ENCODE results near the gene MACROD2. TPM values are rescaled to one million over a fixed set of nuclear protein-coding genes. Genes with fewer than 3 reads are reported as not detected.

Gene MACROD2
- total RNA-seq, 1 experiment from 2014 or later: 1.6 TPM

DNA sequence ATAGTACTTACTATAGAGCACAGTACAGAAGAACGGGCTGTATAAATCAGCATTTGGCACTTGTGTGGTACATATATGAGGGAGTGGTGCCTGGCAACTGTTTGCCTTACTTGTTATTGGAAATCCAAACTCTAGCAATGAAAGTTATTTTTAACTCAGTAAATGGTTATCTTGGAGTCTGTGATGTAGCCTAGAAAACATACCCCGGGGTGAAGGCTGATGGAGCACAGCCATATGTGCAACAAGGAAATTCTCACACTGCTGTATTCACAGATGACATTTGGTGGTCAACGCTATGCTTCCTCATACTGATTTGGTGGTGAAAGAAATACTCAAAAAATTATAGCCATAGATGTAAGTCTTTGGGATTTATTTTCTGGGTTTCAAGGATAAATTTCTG is 1149.6 kb downstream of the MACROD2 start:
- no peak overlapping the region for H3K14ac ChIP-seq (ENCODE audit: insufficient read depth, low read length)
- no peaks in the 10 kb centered on the region for H3K23me2 ChIP-seq (ENCODE audit: insufficient read length, low read depth, low read length, poor library complexity, severe bottlenecking)
- no peak overlapping the region for H3T11ph ChIP-seq (ENCODE audit: low read length)
- no peaks in the 10 kb centered on the region for H3K79me2 ChIP-seq (ENCODE audit: insufficient read depth, low read length)
- H3K4me2 ChIP-seq (ENCODE audit: insufficient read depth, insufficient read length, low read length): no peak overlapping the region
- H3K9me3 ChIP-seq (ENCODE audit: control insufficient read depth, low read depth, low read length): no peaks in the 10 kb centered on the region
- Mint-ChIP-seq H3K36me3 (ENCODE audit: insufficient read depth in 1 of 3, low read depth in 3 of 3) (no peaks in the 10 kb centered on the region), H3K9me3 (no peaks in the 10 kb centered on the region; a peak in 1 of 5 replicates), H3K27ac (no peak overlapping the region), H3K4me1 (peaks cover 10 to 13% of the 10 kb centered on the region in 2 experiments; a peak in 2 of 4 replicates), H3K27me3 (ENCODE audit: low read depth) (no peaks in the 10 kb centered on the region), H3K4me3 (no peak overlapping the region)
- H4K91ac ChIP-seq (ENCODE audit: insufficient read length, low read depth, low read length): no peak overlapping the region
- H3K18ac ChIP-seq (ENCODE audit: insufficient read length, low read depth, low read length): no peak overlapping the region
- no peak overlapping the region for H4K5ac ChIP-seq (ENCODE audit: insufficient read length, low read depth, low read length)
- no peak overlapping the region for H2BK120ac ChIP-seq (ENCODE audit: low read depth, low read length, poor library complexity, severe bottlenecking)
- H3K4me1 ChIP-seq (ENCODE audit: insufficient read depth, low read length): no peaks in the 10 kb centered on the region
- no peaks in the 10 kb centered on the region for H3K79me1 ChIP-seq (ENCODE audit: insufficient read depth, low read depth, low read length, poor library complexity, severe bottlenecking)
- WGBS (ENCODE audit: extremely low coverage, insufficient read length, low lambda C conversion rate): no CpG with 5 or more reads among the region's 3 CpGs
- no peak overlapping the region for H3K56ac ChIP-seq (ENCODE audit: insufficient read length, low read depth, low read length)
- no peaks in the 10 kb centered on the region for H4K20me1 ChIP-seq (ENCODE audit: control insufficient read depth, insufficient read depth, insufficient read length)
- no peak overlapping the region for H3K9ac ChIP-seq (ENCODE audit: extremely low read depth, insufficient read length, low read length)
- H3K4ac ChIP-seq (ENCODE audit: low read depth, low read length): no peak overlapping the region
- no peak overlapping the region for H2AK5ac ChIP-seq (ENCODE audit: insufficient read length, low read length)
- no peak for DNase-seq
- H3K27ac ChIP-seq (ENCODE audit: insufficient read length, low read depth, low read length): no peak overlapping the region
- H4K8ac ChIP-seq (replicated peaks; ENCODE audit: insufficient read length, low read depth, low read length): no peak overlapping the region
- H2AFZ ChIP-seq (ENCODE audit: low read length): no peak overlapping the region
- H2BK15ac ChIP-seq (ENCODE audit: low read depth, low read length): no peak overlapping the region
- no peaks in the 10 kb centered on the region for H3K27me3 ChIP-seq (ENCODE audit: insufficient read depth, low read length)
- H2BK20ac ChIP-seq (ENCODE audit: low read depth, low read length, poor library complexity, severe bottlenecking): no peak overlapping the region
- no peak overlapping the region for H2BK12ac ChIP-seq (ENCODE audit: insufficient read length, low read depth, low read length)
- H3K23ac ChIP-seq (ENCODE audit: insufficient read length, low read depth, low read length): no peak overlapping the region
- TF ChIP-seq, protein P1, sequence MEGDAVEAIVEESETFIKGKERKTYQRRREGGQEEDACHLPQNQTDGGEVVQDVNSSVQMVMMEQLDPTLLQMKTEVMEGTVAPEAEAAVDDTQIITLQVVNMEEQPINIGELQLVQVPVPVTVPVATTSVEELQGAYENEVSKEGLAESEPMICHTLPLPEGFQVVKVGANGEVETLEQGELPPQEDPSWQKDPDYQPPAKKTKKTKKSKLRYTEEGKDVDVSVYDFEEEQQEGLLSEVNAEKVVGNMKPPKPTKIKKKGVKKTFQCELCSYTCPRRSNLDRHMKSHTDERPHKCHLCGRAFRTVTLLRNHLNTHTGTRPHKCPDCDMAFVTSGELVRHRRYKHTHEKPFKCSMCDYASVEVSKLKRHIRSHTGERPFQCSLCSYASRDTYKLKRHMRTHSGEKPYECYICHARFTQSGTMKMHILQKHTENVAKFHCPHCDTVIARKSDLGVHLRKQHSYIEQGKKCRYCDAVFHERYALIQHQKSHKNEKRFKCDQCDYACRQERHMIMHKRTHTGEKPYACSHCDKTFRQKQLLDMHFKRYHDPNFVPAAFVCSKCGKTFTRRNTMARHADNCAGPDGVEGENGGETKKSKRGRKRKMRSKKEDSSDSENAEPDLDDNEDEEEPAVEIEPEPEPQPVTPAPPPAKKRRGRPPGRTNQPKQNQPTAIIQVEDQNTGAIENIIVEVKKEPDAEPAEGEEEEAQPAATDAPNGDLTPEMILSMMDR (conservative IDR thresholded peaks at IDR 0.05): no peak
- no peak overlapping the region for H2BK5ac ChIP-seq (ENCODE audit: insufficient read length, low read length)

All from H9 (cell line).